Bronchial epithelial cell (primary cell): Measurements from ENCODE around the gene NFE2. TPM values are rescaled to one million over a fixed set of nuclear protein-coding genes. Genes with fewer than 3 reads are reported as not detected.

ENCODE experiments used
- DNase-seq: peaks from one replicate; pipeline ENCODE4 v3.0.0-alpha.2; 2010; ENCODE audit warnings: low read depth
- FAIRE-seq: peaks from 2 replicates; lab custom pipeline; 2011; peaks lifted over from hg19 to GRCh38; lab: Jason Lieb, UNC
- H3K27me3 ChIP-seq: 2 replicates; pipeline ENCODE4 v1.5.1; 2011; ENCODE audit warnings: low read length; ENCODE audit not compliant: control insufficient read depth, insufficient read depth
- H3K36me3 ChIP-seq: 2 replicates; pipeline ENCODE4 v1.5.1; 2011; ENCODE audit warnings: low read length; ENCODE audit not compliant: control insufficient read depth, insufficient read depth
- H3K4me3 ChIP-seq: 2 replicates; pipeline ENCODE4 v1.5.1; 2011; ENCODE audit warnings: mild to moderate bottlenecking, low read depth, low read length, control low read depth
- total RNA-seq: library from RNA; depleted of rRNA; stranded (reverse); fragments of >200 nt; gene quantifications from 2 replicates; pipeline ENCODE4 v1.2.1, GENCODE V29; 2014
- TF ChIP-seq, protein P1 (sequence below): IDR thresholded peaks from 2 replicates; pipeline ENCODE4 v1.5.1; 2011; ENCODE audit warnings: mild to moderate bottlenecking, moderate library complexity, low read length, control low read depth, inconsistent platforms; ENCODE audit not compliant: insufficient read depth, severe bottlenecking

NFE2 gene
- total RNA-seq, 1 donor from 2014 or later = not detected

DNA sequence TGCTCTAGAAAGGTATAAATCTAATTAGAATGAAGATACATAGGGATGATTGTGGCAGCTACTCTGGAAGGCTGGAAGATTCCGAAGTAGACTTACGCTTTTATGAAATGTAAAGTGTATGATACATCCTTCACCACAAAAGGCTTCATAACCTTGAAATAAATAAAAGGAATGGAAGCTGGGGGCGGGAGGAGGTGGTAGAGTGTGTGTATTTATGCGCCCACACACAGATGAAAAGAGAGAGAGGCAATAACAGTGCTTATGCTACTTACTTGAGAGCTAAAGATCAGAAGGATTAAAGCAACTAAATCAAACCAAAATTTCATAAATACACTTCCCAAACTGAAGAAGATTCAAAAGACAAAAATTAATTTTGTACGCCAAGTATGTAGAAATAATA, 51.3 kb downstream of the NFE2 start:
- Histone ChIP-seq H3K4me3 (no peak overlapping the region), H3K27me3 (no peaks in the 10 kb centered on the region), H3K36me3 (peaks cover 5% of the 10 kb centered on the region)
- no peak for FAIRE-seq
- DNase-seq = no peak
- TF ChIP-seq, protein P1, sequence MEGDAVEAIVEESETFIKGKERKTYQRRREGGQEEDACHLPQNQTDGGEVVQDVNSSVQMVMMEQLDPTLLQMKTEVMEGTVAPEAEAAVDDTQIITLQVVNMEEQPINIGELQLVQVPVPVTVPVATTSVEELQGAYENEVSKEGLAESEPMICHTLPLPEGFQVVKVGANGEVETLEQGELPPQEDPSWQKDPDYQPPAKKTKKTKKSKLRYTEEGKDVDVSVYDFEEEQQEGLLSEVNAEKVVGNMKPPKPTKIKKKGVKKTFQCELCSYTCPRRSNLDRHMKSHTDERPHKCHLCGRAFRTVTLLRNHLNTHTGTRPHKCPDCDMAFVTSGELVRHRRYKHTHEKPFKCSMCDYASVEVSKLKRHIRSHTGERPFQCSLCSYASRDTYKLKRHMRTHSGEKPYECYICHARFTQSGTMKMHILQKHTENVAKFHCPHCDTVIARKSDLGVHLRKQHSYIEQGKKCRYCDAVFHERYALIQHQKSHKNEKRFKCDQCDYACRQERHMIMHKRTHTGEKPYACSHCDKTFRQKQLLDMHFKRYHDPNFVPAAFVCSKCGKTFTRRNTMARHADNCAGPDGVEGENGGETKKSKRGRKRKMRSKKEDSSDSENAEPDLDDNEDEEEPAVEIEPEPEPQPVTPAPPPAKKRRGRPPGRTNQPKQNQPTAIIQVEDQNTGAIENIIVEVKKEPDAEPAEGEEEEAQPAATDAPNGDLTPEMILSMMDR = no peak

DNA sequence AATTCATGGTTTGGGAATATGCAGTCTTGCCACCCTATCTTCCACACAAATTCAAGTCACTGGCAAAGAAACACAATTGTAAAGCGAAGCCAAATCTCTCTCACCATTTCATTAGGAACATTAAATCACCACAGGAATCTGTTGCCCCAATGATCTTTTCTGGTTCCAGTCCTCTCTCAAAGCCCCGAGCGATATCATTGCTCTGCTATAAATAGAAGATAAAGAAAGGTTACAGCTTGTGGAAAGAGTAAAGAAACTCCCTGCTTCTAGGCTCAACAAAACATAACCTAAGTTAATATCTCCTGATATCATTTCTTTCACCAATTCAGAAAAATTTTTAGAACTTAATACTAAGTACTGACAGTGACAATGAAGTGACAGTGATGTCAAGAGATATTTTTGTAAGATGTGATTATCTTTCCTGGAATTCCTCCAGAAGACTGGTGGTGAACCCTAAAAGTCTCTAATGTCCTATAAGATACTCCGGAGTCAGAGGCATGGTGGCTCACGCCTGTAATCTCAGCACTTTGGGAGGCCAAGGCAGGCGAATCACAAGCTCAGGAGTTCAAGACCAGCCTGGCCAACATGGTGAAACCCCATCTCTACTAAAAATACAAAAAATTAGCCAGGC, 54.7 kb downstream of the NFE2 start:
- no peak overlapping the region for H3K4me3 ChIP-seq
- H3K36me3 ChIP-seq = peaks cover 6% of the 10 kb centered on the region
- FAIRE-seq (no peak), DNase-seq (no peak)
- H3K27me3 ChIP-seq = no peaks in the 10 kb centered on the region
- TF ChIP-seq, protein P1 = no peak

Other genes starting within 250 kb of the NFE2 start
- gene HOXC4, start 247.2 kb downstream of the NFE2 start, total RNA-seq = not detected in 2 replicates
- 36.1 and 48.5 TPM in 2 replicates for gene SMUG1, start 112.0 kb downstream of the NFE2 start, total RNA-seq
- 13.2 and 16.0 TPM in 2 replicates for gene CBX5, start 20.9 kb downstream of the NFE2 start, total RNA-seq
- gene HNRNPA1, start 20.3 kb downstream of the NFE2 start, total RNA-seq = 329 and 428 TPM in 2 replicates
- gene COPZ1, start 24.1 kb upstream of the NFE2 start, total RNA-seq = 89.5 and 118 TPM in 2 replicates
- 0.13 TPM in 1 of 2 replicates, not detected in the other for gene GPR84, start 63.5 kb upstream of the NFE2 start, total RNA-seq
- gene ZNF385A, start 83.7 kb upstream of the NFE2 start, total RNA-seq = 5.3 and 7.6 TPM in 2 replicates
- gene ITGA5, start 118.3 kb upstream of the NFE2 start, total RNA-seq = 53.5 and 98.5 TPM in 2 replicates
- not detected in 2 replicates for gene GTSF1, start 172.6 kb upstream of the NFE2 start, total RNA-seq
- not detected in 2 replicates for gene NCKAP1L, start 196.7 kb upstream of the NFE2 start, total RNA-seq
- not detected in 2 replicates for gene PDE1B, start 248.6 kb upstream of the NFE2 start, total RNA-seq